Anterior cingulate cortex (tissue), 58 donors: ENCODE results near the gene EEFSEC.
A peak's percentile ranks its signal among the peaks of the same experiment; 100 is the strongest.

Source experiments
- DNase-seq, 58 donors: peaks; one replicate each; lab custom pipeline; 2025; lab: John Stamatoyannopoulos, UW

EEFSEC gene

GRCh38 chr3:128214056-128214455, 60.8 kb downstream of the EEFSEC start:
- DNase-seq: no peak

- DNase-seq: no peak
Observed at GRCh38 chr3:128215290-128215689, 62.0 kb downstream of the EEFSEC start.

GRCh38 chr3:128215800-128216495, 62.7 kb downstream of the EEFSEC start:
- no peak for DNase-seq

- no peak for DNase-seq
Observed at GRCh38 chr3:128217702-128218547, 64.6 kb downstream of the EEFSEC start.

DNA sequence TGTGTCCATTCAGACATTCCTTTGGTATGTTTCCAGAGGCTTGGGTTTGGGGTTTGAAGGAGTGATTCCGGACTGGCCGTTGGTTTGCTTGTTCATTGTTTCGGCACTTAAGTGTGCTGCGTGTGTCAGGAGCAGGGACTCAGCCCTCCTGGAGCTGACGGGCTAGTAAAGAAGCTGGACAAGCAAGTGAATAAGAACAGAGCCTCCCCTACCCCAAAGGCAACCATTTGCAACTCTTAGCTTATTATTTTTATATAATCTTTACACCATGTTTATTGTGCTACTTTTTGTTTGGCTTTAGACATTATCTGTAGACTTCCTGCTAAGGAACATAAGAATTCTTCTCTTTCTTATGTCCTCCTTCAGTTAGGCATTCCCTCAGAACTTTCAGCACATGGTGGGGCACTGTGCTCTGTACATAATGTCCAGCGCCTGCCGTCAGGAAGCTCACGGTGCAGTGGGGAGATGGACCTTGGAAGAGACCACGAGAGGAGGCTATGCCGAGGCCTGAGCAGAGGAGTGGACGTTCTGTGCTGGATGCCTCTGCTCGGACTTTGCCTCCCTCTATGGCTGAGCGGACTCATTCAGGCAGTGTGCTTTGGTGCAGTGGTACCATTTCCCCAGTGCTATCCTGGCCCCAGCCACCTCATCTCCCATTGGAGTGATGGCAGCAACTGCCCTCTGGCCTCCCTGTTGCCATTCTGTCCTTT, 65.4 kb downstream of the EEFSEC start:
- no peak for DNase-seq

DNA sequence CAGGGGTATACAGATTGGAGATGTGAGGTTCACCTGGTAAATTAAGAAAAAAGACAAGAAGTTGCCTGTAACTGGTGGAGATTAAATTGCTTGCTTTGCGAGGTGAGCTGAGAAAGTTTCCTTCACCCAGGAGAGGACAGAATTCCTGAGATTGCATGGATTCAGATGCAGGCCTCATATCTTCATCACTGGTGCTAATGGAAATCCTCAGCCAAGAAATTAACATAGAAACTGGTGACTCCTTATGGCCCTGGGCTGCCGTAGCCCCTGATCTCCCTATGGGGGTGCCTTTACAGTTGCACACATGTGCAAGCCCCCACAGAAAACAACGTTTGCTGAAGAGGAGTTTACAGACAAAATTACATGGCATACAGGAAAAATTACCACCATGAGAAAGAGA, 68.0 kb downstream of the EEFSEC start:
- DNase-seq: no peak

DNA sequence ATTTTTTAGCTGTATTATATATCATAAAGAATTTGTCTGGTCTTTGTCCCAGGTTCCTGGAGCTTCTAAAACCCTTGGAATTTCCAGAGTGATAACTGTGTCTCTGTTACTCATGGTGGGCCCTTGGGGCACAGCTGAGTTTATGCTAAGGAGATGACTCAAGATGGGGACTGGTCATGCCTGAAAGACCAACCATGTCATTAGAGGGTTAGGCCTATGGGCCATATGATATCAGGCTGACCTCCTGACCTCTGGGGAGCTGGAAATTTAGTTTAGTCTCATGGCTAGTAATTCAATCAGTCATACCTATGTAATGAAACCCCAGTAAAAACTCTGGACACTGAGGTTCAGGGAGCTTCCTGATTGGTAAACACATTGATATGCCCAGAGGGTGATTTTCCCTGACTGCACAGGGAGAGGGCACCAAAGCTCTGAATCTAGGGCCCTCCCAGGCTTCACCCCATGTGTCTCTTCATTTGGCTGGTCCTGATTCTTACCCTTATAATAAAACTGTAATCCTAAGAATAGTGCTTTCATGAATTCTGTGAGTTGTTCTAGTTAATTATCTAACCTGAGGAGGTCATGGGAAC, 69.6 kb downstream of the EEFSEC start:
- DNase-seq: no peak

DNA sequence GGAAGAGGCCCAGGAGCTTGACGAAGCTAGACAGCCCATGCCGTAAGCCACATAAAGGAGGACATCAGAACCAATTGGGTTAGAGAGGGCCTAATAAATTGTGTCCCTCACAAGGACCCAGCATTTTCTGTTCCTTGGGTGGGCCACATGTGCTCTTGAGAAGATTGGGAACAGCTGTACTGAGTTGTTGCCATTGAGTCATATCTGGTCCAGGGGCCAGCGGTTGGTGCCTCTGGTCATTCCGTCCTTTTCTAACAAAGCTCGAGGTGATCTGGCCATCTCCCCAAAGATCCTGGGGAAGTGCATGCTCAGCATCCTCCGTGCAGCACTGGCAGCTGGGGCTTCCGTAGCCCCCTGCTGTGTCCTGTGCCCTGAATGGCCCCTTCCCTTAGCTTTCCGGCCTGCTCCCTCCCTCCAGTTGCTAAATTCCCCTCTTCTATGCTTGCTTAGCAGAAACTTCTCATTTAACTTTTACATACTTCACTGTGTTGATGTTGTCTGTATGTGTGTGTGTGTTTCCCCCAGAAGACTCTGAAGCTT, 73.0 kb downstream of the EEFSEC start:
- no peak for DNase-seq

DNA sequence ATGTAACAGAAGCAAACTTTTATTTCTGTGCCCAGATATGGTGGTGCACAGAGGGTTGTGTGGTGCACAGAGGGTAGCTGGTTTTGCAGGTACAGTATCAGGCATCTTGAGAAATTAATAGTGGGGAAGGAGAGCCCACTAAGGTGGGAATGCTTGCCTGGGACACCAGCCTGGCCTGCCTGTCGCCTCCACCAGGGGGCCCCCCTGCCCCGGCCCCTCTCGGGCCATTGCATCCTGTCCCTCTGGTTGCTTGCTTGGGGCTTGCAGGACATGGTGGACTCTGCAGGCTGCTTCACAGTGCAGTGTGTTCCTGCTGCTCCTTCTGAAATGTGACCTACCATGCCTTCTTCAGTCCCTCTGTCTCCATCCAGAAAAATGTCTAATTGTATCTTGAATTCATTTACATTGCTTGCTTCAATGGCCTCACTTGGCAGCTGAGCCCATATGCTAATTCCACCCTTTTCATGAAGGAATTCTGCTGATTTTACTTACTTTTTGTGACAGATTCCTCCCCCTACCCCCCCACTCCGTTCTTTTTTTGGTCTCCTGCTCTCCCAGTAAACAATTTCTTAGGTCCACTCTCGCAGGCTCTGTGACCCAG, 73.6 kb downstream of the EEFSEC start:
- peak in 16 of 58 donors; percentile 4 to 35 (median 16) for DNase-seq

DNA sequence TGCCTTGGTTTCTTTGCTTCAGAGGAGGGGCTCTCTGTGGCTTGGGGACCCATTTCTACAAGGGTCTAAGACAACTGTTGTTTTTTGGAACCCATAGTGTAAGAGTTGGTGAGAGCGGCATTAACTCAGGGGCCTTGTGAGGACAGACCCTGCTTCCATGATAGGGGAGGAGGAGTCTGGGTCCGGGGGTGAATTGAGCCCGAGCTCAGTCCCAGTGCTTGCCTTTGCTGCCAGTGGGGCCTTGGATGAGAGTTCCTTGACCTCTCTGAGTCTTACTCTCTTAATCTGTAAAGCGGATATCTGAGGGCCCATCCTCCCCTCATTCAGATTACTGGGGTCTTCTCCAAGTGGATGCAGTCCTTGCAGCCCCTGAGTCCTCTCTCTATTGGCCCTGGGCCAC, 74.2 kb downstream of the EEFSEC start:
- no peak for DNase-seq

DNA sequence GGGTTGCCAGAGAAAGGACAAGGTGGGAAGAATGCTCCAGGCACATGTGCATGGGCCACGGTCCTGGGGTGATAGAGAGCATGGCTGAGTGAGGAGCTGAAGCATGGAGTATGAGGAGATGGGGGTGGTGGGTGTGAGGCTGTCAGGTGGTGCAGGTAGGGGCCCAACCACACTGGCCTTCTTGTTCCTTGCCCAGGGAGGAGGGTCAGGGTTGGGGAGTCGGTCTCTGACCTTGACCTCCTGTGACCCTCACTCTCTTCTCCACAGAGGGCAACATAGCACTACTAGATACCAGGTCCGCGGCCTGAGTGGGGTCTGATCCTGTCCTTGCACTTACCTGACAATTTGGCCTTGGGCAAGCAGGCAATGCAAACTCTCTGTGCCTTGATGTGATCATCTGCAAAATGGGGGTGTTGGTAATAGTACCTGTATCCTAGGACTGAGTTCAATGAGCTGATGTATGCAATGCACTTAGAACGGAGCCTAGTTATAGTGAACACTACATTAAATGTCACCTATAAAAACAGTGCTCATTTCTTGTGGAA, 75.2 kb downstream of the EEFSEC start:
- DNase-seq: no peak

- no peak for DNase-seq
Observed at GRCh38 chr3:128229106-128229857, 76.0 kb downstream of the EEFSEC start.

DNA sequence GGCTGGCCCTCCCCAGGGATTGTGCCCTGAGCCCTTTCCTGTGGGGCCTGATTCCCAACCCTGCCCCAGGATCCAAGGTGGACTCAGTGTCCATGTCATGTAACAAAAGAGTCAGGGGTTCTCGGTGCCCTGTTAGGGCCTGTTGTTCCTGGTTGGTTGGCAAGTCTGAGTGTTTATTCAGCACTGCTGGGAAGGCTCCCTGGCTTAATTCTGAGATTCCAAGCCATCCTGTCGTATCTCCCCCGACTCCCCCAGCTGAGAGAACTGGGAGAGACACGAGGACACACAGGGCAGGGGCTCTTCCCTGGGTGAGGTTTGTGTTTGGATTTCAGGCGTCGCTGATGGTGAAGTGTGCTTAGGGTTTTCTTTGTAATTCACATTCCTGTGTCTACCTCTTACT, 78.3 kb downstream of the EEFSEC start:
- DNase-seq: peak in 3 of 58 donors; percentile 21 to 25 (median 25)

- DNase-seq: no peak
Observed at GRCh38 chr3:128232376-128233178, 79.3 kb downstream of the EEFSEC start.

DNA sequence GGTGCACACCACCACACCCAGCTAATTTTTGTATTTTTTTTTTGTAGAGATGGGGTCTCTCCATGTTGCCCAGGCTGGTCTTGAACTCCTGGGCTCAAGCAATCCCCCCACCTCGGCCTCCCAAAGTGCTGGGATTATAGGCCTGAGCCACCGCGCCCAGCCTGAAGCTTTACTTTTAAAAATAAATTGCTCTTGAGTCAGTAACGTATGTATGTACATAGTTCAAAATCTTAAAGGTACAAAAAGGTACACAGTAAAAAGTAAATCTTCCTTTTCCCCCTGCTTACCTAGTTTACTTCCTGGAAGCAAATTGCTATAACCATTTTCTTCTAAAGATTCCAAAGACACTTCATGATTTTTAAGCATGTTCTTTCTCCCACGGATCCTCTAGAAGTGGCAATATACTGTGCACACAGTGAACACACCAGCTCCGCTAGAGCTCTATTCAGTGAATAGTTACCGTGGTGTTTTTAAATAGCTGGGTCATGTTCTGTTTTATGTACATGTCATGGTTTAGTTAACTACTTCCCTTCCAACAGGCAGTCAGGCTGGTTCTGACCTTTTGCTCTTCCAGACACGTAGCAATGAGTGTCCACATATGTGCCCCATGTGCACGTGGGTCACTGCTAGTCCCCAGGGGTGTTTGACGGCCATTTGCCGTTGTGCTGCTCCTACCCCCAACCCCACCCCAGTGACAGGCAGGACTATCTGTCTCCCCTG, 82.1 kb downstream of the EEFSEC start:
- DNase-seq: no peak

GRCh38 chr3:128236657-128237056, 83.4 kb downstream of the EEFSEC start:
- peak in 1 of 58 donors; percentile 9 for DNase-seq

DNA sequence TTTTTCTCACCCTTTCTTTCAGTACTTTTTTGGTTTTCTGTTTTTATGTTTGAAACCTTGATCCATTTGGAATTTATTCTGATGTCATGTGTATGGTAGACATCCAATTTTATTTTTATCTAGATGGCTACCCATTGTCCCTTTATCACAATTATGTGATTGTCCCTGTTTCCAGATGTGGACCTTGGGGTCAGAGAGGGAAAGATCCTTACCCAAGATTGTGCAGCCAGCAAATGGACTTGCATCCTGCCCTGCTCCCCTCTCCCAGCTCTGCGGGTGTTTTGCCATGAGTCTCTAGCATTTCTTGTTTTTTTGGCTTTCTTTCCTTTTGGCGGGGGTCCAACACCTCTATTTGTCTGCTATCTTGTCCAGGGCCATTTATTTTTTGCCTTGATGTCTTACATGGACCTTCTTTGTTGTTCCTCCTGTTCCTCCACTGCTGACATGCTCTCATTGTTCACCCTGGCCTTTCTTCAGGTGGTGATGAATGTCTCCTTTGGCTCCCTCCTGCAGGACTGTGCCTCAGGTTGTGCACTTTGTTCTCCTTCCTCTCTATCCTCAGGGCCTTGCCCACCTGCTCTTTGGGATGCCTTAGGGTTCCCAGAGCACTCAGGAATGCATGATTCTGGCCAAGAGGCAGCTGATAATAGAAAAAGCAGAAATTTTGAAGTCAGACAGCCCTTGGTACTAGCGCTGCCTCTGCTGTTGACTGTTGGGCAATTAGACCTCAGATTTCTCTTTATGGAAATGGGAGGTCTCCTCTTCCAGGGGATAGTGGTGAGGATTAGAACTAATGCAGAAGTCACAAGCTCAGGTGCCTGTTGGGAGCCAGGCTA, 84.3 kb downstream of the EEFSEC start:
- no peak for DNase-seq
